ENCODE results near the gene GFOD1.

DNA sequence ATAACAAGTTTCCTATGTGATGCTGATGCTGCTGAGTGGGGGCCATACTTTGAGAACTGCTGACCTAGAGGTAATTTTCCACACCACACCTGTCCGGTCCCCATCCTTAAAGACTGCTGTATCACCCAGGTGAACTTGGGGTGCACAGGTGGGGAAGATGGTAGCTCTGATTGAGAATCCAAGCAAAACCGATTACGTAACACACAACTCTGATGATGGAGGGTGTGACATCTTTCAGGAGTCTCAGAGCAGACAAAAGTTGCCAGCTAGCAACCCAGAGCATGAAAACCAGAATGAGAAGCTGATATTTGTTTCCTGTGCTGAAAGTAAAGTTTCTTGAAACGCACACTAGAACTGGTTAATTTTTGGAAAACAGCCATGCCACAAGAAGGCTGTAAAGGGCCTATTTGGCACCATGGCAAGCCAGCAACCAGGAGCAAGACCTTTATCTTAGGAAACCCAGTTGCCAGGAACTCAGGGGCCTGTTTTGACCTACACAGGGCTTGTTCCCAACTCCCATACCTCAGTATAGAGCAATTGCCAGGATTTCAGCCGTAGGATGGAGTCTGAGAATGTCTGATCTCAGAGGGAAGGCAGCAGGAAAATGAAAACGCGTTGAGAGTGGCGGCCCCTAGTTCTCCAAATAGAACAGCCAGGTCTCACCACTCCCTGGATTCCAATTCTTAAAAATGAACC lies 137.4 kb downstream of the GFOD1 start:
- TF ChIP-seq, protein P1, sequence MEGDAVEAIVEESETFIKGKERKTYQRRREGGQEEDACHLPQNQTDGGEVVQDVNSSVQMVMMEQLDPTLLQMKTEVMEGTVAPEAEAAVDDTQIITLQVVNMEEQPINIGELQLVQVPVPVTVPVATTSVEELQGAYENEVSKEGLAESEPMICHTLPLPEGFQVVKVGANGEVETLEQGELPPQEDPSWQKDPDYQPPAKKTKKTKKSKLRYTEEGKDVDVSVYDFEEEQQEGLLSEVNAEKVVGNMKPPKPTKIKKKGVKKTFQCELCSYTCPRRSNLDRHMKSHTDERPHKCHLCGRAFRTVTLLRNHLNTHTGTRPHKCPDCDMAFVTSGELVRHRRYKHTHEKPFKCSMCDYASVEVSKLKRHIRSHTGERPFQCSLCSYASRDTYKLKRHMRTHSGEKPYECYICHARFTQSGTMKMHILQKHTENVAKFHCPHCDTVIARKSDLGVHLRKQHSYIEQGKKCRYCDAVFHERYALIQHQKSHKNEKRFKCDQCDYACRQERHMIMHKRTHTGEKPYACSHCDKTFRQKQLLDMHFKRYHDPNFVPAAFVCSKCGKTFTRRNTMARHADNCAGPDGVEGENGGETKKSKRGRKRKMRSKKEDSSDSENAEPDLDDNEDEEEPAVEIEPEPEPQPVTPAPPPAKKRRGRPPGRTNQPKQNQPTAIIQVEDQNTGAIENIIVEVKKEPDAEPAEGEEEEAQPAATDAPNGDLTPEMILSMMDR (IDR thresholded peaks at IDR 0.05): no peak
- TF ChIP-seq POLR2A (IDR thresholded peaks at IDR 0.05) (no peak), EP300 (IDR thresholded peaks at IDR 0.05) (no peak)

All from stomach (tissue), 4 donors.